ENCODE data around the gene TMEM244.
"Not testable (repeated sequence)": the region's sequence is repeated elsewhere in the genome, so short reads cannot be mapped to it uniquely, and the experiment has no call there.

The TMEM244 gene

DNA sequence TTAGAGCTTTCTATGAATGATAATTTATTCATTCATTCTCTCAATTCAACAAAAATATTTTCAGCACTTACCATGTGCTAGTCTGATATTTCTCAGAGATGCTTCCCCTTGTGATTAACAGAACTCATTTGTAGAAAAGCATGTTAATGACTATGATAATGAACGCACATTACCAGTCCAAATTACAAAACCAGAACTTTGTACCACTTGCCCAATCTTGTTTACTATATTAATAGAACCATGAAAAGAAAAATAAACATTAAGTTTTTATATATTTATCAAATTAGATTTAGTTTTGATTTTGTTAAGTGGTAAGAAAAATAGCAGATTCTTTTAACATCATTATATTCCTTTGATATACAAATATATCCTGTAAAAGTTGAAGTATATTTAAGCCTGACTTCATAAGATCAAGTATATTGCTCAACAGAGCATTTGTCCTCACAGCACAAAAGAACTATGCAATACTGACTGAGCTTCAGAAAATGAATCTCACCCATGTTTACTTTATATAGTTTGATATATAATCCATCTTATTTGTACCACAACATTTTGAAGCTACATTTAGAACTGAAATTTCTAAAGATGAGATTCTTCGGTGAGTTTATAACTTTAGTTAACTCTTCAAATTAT lies 48.9 kb downstream of the TMEM244 start:
- no peak for DNase-seq (ENCODE audit: low read depth)

DNA sequence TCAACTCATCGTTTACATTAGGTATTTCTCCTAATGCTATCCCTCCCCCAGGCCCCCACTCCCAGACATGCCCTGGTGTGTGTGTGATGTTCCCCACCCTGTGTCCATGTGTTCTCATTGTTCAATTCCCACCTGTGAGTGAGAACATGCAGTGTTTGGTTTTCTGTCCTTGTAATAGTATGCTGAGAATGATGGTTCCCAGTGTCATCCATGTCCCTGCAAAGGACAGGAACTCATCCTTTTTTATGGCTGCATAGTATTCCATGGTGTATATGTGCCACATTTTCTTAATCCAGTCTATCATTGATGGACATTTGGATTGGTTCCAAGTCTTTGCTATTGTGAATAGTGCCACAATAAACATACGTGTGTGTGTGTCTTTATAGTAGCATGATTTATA lies 54.0 kb downstream of the TMEM244 start:
- not testable (repeated sequence) for DNase-seq (ENCODE audit: low read depth)

DNA sequence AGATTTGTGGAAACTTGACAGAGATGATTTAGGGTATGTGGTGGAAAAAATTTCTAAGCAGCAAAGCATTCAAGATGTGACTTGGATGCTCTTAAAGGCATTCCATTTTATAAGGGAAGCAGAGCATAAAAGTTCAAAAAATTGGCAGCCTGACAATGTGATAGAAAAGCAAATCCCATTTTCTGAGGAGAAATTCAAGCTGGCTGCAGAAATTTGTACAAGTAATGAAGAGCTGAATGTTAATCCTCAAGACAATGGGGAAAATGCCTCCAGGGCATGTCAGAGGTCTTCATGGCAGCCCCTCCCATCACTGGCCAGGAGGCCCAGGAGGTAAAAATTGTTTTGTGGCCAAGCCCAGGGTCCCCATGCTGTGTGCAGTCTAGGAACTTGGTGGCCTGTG lies 58.2 kb downstream of the TMEM244 start:
- not testable (repeated sequence) for DNase-seq (ENCODE audit: low read depth)

DNA sequence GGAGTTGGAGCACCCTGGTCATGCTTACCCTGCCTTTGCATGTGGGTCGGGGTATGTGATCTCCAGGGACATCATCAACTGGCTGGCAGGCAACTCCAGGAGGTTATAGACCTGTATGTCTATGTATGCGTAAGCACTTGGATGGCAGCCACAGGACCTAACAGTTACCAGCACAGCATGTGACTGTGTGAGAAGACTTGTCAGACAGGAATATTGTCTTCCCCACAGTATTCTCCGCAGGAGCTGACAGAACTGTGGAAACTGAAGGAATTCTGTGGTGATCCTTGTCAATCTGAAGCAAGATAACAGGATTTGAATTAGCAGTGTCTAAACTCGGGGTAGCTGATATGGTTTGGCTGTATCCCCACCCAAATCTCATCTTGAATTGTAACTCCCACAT lies 59.2 kb downstream of the TMEM244 start:
- DNase-seq (ENCODE audit: low read depth), result no peak

DNA sequence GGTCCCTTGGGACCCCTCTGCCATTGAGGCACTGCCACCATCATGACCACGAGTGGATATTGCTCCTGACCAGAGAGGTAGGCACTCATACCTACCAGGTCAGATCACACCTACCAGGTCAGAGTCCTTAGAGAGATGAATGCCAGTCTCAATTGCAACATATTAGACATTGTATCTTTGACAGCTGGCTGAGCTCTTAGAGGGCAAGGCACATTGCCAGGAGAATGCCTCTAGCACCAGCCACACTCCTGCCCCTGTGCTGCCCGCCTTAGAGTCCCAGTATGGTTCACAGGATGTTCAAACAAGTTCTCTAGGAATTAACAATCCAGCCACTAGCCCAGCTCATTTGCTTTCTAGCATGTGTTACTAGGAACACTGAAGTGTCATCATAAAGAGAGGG lies 65.9 kb downstream of the TMEM244 start:
- no peak for DNase-seq (ENCODE audit: low read depth)

DNA sequence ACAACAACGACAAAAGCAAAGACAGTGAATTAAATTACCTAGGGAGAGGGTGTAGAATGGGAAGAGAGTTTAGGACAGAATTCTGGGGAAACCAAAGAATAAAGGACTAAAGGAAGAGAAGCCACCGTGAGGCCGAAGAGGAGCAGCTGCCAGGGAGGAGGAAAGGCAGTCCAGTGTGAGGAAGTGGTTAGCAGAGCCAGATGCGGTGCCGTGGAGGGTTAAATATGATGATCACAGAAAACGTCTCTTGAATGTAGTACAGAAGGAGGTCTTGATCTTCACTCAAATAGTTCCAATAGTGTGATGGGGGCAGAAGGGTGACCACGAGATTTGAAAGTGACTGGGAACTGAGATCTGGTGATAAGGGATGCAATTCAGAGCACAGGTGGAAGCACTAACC lies 67.7 kb downstream of the TMEM244 start:
- DNase-seq (ENCODE audit: low read depth), result no peak

DNA sequence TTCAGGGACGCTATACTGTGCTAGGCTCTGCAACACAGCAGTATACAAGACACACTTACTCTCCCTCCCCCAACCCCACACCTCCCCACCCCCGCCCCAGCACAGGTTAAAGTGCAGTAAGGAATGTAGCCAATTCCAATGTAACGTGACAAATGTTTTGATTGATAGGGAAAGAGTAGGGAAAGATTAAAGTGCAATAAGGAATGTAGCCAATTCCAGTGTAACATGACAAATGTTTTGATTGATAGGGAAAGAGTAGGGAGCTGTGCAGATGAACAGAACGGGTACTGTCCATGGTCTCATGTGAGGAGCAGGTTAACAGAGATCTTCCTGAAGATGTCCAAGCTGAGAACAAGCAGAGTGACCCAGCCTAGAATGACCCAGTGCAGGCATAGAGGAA lies 69.1 kb downstream of the TMEM244 start:
- no peak for DNase-seq (ENCODE audit: low read depth)

DNA sequence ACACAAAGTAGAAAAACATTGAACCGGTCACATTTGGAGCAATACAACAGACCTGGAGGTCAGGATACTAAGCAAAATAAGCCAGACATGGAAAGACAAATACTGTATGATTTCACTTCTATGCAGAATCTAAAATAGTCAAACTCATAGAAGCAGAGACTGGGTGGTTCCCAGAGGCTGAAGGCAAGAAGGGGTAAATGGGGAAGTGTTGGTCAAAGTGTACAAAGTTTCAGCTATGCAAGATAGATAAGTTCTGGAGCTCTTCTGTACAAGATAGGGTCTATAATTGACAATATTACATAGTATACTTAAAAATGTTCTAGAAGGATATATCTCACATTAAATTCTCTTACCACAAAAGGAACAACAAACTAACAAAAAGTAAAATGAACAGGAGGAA lies 70.3 kb downstream of the TMEM244 start:
- DNase-seq (ENCODE audit: low read depth), result no peak

DNA sequence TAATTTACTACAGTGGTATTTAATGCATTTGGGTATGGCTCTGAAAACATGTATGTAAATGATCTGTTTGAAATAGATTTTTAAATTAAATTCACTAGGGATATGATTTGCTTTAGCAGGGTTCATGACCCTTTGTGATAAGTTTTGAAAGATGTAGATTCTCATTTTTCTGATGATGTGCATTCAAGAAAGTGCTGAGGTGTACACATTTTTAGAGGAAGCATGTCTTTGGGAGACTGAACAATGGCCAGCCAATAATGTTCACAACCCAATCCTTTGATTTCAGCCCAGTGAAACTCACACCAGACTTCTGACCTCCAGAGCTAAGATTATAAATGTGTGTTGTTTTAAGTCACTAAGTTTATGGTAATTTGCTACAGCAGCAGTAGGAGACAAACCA lies 71.1 kb downstream of the TMEM244 start:
- no peak for DNase-seq (ENCODE audit: low read depth)

DNA sequence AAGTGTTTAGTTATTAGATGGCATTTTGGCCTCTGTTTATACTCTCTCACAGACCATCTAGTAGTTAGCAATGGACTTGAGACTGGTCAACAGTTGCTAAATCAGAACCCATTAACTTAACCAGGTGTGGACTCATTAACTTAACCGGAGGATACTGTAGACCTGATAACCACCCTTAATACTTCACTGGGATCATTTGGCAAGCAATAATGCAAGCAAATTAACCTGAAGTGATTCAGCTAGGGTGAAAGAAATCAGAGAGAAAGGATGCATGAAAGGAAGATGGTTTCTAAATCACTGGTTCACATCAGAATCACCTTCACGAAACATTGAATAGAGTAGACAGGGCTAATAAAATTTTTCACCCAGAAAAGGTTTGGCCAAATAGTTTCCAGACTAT lies 73.3 kb downstream of the TMEM244 start:
- no peak for DNase-seq (ENCODE audit: low read depth)

DNA sequence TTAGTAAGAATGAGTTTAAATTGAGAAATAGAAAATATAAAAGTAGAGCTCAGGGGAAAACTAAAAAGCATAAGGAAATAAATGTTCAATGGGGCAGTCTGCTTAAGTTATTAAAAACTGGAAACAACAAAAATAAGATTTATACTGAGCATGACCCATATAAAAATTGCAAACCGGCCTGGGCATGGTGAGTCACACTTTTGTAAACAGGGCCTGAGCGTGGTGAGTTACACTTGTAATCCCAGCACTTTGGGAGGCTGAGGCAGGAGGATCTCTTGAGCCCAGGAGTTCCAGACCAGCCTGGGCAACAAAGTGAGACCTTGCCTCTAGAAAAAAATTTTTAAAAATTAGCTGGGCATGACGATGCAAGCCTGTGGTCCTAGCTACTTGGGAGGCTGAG lies 74.6 kb downstream of the TMEM244 start:
- peak; percentile 76 for DNase-seq (ENCODE audit: low read depth)

DNA sequence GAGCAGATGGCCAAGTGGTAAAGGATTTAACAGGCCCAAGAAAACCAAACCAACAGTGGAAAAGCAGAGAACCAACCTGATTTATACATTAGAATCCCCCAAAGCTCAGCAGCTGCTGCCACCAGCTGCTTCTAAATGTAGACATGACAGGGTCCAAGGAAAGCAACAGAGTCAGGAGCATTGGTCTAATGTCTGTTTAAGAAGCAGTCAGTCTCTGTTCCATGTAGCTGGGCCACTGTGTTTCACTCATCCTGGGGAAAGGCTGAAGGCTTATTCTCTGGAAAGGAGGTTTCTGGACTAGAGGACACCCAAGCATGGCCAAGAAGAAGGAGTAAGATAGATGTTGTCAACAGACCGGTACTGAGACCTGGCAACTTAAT lies 75.4 kb downstream of the TMEM244 start:
- no peak for DNase-seq (ENCODE audit: low read depth)

DNA sequence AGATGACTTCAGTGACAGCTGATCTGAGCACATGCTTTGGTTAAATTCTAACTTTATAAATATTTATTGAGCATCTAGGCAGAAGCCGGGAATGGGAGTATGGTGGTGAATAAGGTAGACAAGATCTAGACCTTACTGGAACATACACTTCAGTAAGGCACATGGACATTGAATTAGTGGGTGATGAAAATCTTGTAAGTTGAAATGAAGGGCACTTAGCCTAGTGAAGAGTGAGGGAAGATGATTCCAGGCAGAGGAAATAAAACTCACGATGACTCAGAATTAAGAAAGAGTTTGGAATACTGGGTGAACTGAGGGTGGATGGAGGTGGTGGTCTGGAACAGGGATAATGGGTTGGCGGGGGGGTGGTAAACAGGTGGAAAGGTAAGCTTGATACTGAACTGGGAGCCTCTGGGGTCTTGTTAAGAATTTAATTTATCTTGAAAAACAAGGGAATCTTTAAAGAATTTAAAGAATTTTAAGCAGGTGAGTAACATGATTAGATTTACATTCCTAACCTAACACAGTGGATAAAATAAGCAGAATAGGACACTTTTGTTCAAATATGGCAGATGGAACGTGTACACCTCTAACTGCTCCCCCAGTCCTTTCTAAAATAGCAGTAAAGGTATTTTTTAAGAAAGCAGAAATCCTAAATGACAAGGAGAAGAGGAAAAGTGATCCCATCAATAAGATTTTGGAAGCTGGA lies 75.9 kb downstream of the TMEM244 start:
- DNase-seq (ENCODE audit: low read depth), result peak; percentile 54

Data from ELR (cell line).